ENCODE data around the gene GUCY1A2. TPM values are rescaled to one million over a fixed set of nuclear protein-coding genes. Genes with fewer than 3 reads are reported as not detected.

The GUCY1A2 gene
- total and polyA plus RNA-seq, 11 donors = 0.93 to 14.1 (median 10.1) TPM

- Histone ChIP-seq H3K4me1 (no peaks in the 10 kb centered on the region), H3K27ac (no peak overlapping the region), H3K9me3 (peaks cover 0 to 6% (median 0%) of the 10 kb centered on the region in 12 donors), H3K4me3 (no peak overlapping the region), H3K36me3 (no peaks in the 10 kb centered on the region), H3K27me3 (no peaks in the 10 kb centered on the region)
- intact Hi-C loops (cut with DNase I) = no loop called here
- TF ChIP-seq POLR2A (IDR thresholded peaks at IDR 0.05) = no peak
- TF ChIP-seq, protein P1, sequence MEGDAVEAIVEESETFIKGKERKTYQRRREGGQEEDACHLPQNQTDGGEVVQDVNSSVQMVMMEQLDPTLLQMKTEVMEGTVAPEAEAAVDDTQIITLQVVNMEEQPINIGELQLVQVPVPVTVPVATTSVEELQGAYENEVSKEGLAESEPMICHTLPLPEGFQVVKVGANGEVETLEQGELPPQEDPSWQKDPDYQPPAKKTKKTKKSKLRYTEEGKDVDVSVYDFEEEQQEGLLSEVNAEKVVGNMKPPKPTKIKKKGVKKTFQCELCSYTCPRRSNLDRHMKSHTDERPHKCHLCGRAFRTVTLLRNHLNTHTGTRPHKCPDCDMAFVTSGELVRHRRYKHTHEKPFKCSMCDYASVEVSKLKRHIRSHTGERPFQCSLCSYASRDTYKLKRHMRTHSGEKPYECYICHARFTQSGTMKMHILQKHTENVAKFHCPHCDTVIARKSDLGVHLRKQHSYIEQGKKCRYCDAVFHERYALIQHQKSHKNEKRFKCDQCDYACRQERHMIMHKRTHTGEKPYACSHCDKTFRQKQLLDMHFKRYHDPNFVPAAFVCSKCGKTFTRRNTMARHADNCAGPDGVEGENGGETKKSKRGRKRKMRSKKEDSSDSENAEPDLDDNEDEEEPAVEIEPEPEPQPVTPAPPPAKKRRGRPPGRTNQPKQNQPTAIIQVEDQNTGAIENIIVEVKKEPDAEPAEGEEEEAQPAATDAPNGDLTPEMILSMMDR (IDR thresholded peaks at IDR 0.05) = no peak
- DNase-seq (no peak), ATAC-seq (no peak)
- WGBS, 4 donors = 73 to 78% (median 76%) methylated on average over 5 of the region's 5 CpGs
These were observed 199.8 kb downstream of the GUCY1A2 start for GRCh38 chr11:106818443-106818842.

- TF ChIP-seq POLR2A (IDR thresholded peaks at IDR 0.05) = no peak
- TF ChIP-seq, protein P1 (IDR thresholded peaks at IDR 0.05) = no peak
- ATAC-seq = no peak
- Histone ChIP-seq H3K4me1 (no peaks in the 10 kb centered on the region), H3K36me3 (no peaks in the 10 kb centered on the region), H3K27me3 (no peaks in the 10 kb centered on the region), H3K9me3 (peaks cover 0 to 6% (median 0%) of the 10 kb centered on the region in 12 donors), H3K27ac (no peak overlapping the region), H3K4me3 (no peak overlapping the region)
- intact Hi-C loops (cut with DNase I) = no loop called here
- DNase-seq = no peak
These were observed 203.1 kb downstream of the GUCY1A2 start for GRCh38 chr11:106815209-106815608.

- DNase-seq (no peak), ATAC-seq (no peak)
- no peak overlapping the region for H3K27ac ChIP-seq
- H3K9me3 ChIP-seq = peaks cover 0 to 6% (median 0%) of the 10 kb centered on the region in 12 donors
- 67 to 79% (median 75%) methylated on average over 1 of the region's 1 CpG for WGBS, 4 donors
- no peaks in the 10 kb centered on the region for H3K4me1 ChIP-seq
- TF ChIP-seq POLR2A (IDR thresholded peaks at IDR 0.05) = no peak
- TF ChIP-seq, protein P1 (IDR thresholded peaks at IDR 0.05) = no peak
- no peak overlapping the region for H3K4me3 ChIP-seq
- H3K27me3 ChIP-seq = no peaks in the 10 kb centered on the region
- H3K36me3 ChIP-seq = no peaks in the 10 kb centered on the region
- intact Hi-C loops (cut with DNase I) = no loop called here
These were observed 204.5 kb downstream of the GUCY1A2 start for GRCh38 chr11:106813806-106814205.

- intact Hi-C loops (cut with DNase I) = no loop called here
- no peak overlapping the region for H3K4me3 ChIP-seq
These were observed 224.2 kb downstream of the GUCY1A2 start for GRCh38 chr11:106794058-106794457.

More at GRCh38 chr11:106794058-106794457, 224.2 kb downstream of the GUCY1A2 start:
- ATAC-seq (no peak), DNase-seq (no peak)
- Histone ChIP-seq H3K27me3 (no peaks in the 10 kb centered on the region), H3K36me3 (no peaks in the 10 kb centered on the region), H3K27ac (no peak overlapping the region), H3K4me1 (peaks cover 0 to 3% (median 0%) of the 10 kb centered on the region in 12 donors), H3K9me3 (peaks cover 0 to 8% (median under 1%) of the 10 kb centered on the region in 12 donors)
- TF ChIP-seq POLR2A (IDR thresholded peaks at IDR 0.05) = no peak
- TF ChIP-seq, protein P1 (IDR thresholded peaks at IDR 0.05) = no peak
